Ishikawa (cell line): ENCODE measurements around the gene TSPAN8.

Source experiments
- CEBPB ChIP-seq: IDR thresholded peaks from 2 replicates; pipeline ENCODE4 v1.6.1; 2012
- CREB1 ChIP-seq: IDR thresholded peaks from 2 replicates; pipeline ENCODE4 v1.6.1; 2012; ENCODE audit warnings: low read depth
- EP300 ChIP-seq: IDR thresholded peaks from 2 replicates; pipeline ENCODE4 v1.6.1; 2012; ENCODE audit warnings: borderline replicate concordance
- NFIC ChIP-seq: IDR thresholded peaks from 2 replicates; pipeline ENCODE4 v1.6.1; 2012
- RAD21 ChIP-seq: IDR thresholded peaks from 2 replicates; pipeline ENCODE4 v1.6.1; 2012; ENCODE audit warnings: low read depth
- REST ChIP-seq: IDR thresholded peaks from 2 replicates; pipeline ENCODE4 v1.6.1; 2012; ENCODE audit warnings: low read depth, mild to moderate bottlenecking
- TAF1 ChIP-seq: IDR thresholded peaks from 2 replicates; pipeline ENCODE4 v1.6.1; 2012; ENCODE audit warnings: low read depth, mild to moderate bottlenecking
- TCF12 ChIP-seq: IDR thresholded peaks from 2 replicates; pipeline ENCODE4 v1.6.1; 2012; ENCODE audit warnings: low read depth
- TEAD4 ChIP-seq: IDR thresholded peaks from 2 replicates; pipeline ENCODE4 v1.6.1; 2012
- USF1 ChIP-seq: IDR thresholded peaks from 2 replicates; pipeline ENCODE4 v1.6.1; 2012
- YY1 ChIP-seq: IDR thresholded peaks from 2 replicates; pipeline ENCODE4 v1.6.1; 2012; ENCODE audit warnings: low read depth

GRCh38 chr12:71105956-71106355 lies 51.8 kb downstream of the TSPAN8 start:
- no peak for TF ChIP-seq YY1
- no peak for TF ChIP-seq REST
- TF ChIP-seq TAF1: no peak
- no peak for TF ChIP-seq EP300
- no peak for TF ChIP-seq RAD21
- TF ChIP-seq TCF12: no peak
- no peak for TF ChIP-seq CREB1
- TF ChIP-seq USF1: no peak
- TF ChIP-seq CEBPB: no peak
- no peak for TF ChIP-seq NFIC
- no peak for TF ChIP-seq TEAD4
